Esophagus squamous epithelium (tissue), 5 donors: ENCODE measurements around the gene NMNAT3. TPM values are rescaled to one million over a fixed set of nuclear protein-coding genes. Genes with fewer than 3 reads are reported as not detected.

Source experiments
- DNase-seq: peaks from one replicate; lab custom pipeline; 2025; lab: John Stamatoyannopoulos, UW
- H3K27ac ChIP-seq, 4 donors: fragments of 200-600 bp; sonication (generic); one replicate each; pipeline ENCODE4 v1.5.1; 2016 to 2019; ENCODE audit warnings: mild to moderate bottlenecking in 1 of 4
- H3K27me3 ChIP-seq, 4 donors: fragments of 200-600 bp; sonication (generic); 1 replicate in 3 of 4; 2 replicates in 1 of 4; pipeline versions ENCODE4 v1.5.1 to v1.6.0; 2017 to 2021; ENCODE audit warnings: antibody characterized with exemption in 1 of 4
- H3K36me3 ChIP-seq, 3 donors: fragments of 200-600 bp; sonication (generic); one replicate each; pipeline ENCODE4 v1.5.1; 2016 to 2019
- H3K4me1 ChIP-seq, 3 donors: fragments of 200-600 bp; sonication (generic); one replicate each; pipeline ENCODE4 v1.5.1; 2017 to 2019
- H3K4me3 ChIP-seq, 4 donors: fragments of 200-600 bp; sonication (generic); 1 replicate in 3 of 4; 2 replicates in 1 of 4; pipeline ENCODE4 v1.5.1; 2016 to 2019; ENCODE audit warnings: mild to moderate bottlenecking in 2 of 4, moderate library complexity in 1 of 4
- H3K9me3 ChIP-seq, 3 donors: fragments of 200-600 bp; sonication (generic); one replicate each; pipeline ENCODE4 v1.5.1; 2016 to 2019
- CTCF ChIP-seq, 6 experiments: fragments of 450-650 bp in 4 of 6; fragments of 200-600 bp in 2 of 6; sonication (generic) in 2 of 6; IDR thresholded peaks; one replicate each; pipeline ENCODE4 v1.5.1; 2016 to 2019; ENCODE audit warnings: antibody characterized with exemption in 6 of 6, mild to moderate bottlenecking in 4 of 6, moderate library complexity in 4 of 6
- POLR2A ChIP-seq, 4 donors: fragments of 450-650 bp; IDR thresholded peaks; one replicate each; pipeline ENCODE4 v1.6.1; 2017; ENCODE audit warnings: antibody characterized with exemption in 4 of 4, mild to moderate bottlenecking in 4 of 4, moderate library complexity in 3 of 4
- WGBS, 2 donors: methylation state at CpG; one replicate each; pipeline ENCODE4 v1.1.5; 2018; 5-methylcytosine and 5-hydroxymethylcytosine counted together
- intact Hi-C: fragments of 100-400 bp; cut with DNase I; formaldehyde crosslinking; loops from one replicate; pipeline ENCODE4 v1.15.0; 2022
- total RNA-seq, 4 donors: library from RNA; depleted of rRNA; stranded (reverse); fragments of >200 nt; gene quantifications; one replicate each; pipeline ENCODE4 v1.1.0, GENCODE V29; 2016
- donor health status: DM: yes; HTN: yes; CAD: no.

NMNAT3 gene
- total RNA-seq, 4 donors from 2014 or later: 7.6 to 11.6 (median 9.4) TPM

- DNase-seq: no peak
- intact Hi-C loops: no loop called here
- Histone ChIP-seq H3K27ac (peak overlapping the region; percentile 48 to 74 (median 60)), H3K4me3 (no peak overlapping the region), H3K4me1 (peaks cover 26 to 68% (median 33%) of the 10 kb centered on the region in 3 donors), H3K27me3 (peaks cover 0 to 4% (median 0%) of the 10 kb centered on the region in 4 donors), H3K36me3 (no peaks in the 10 kb centered on the region), H3K9me3 (no peaks in the 10 kb centered on the region)
- TF ChIP-seq POLR2A (IDR thresholded peaks at IDR 0.05): no peak
- TF ChIP-seq CTCF (IDR thresholded peaks at IDR 0.05): no peak
- 29 to 34% methylated on average over 10 to 15 of the region's 15 CpGs for WGBS, 2 donors
These were observed 143.9 kb downstream of the NMNAT3 start for GRCh38 chr3:139533781-139534454.

GRCh38 chr3:139532976-139533375 lies 144.8 kb downstream of the NMNAT3 start:
- Histone ChIP-seq H3K27me3 (no peaks in the 10 kb centered on the region), H3K4me1 (peaks cover 26 to 68% (median 36%) of the 10 kb centered on the region in 3 donors), H3K36me3 (no peaks in the 10 kb centered on the region), H3K27ac (peak overlapping the region in 3 of 4 donors; percentile 8 to 70 (median 24)), H3K9me3 (no peaks in the 10 kb centered on the region), H3K4me3 (no peak overlapping the region)
- DNase-seq: no peak
- TF ChIP-seq POLR2A (IDR thresholded peaks at IDR 0.05) (no peak), CTCF (IDR thresholded peaks at IDR 0.05) (no peak)
- intact Hi-C loops: no loop called here
- WGBS, 2 donors: 49 to 66% methylated on average over 5 to 7 of the region's 7 CpGs

- no peak for TF ChIP-seq POLR2A (IDR thresholded peaks at IDR 0.05)
- TF ChIP-seq CTCF (IDR thresholded peaks at IDR 0.05): no peak
- Histone ChIP-seq H3K36me3 (no peaks in the 10 kb centered on the region), H3K4me3 (no peak overlapping the region), H3K9me3 (no peaks in the 10 kb centered on the region), H3K27ac (no peak overlapping the region), H3K4me1 (peaks cover 21 to 62% (median 35%) of the 10 kb centered on the region in 3 donors), H3K27me3 (no peaks in the 10 kb centered on the region)
- intact Hi-C loops: no loop called here
- no peak for DNase-seq
- 58 to 67% methylated on average over 1 to 2 of the region's 2 CpGs for whole genome bisulfite sequencing, 2 donors
These were observed 147.1 kb downstream of the NMNAT3 start for GRCh38 chr3:139530717-139531116.

GRCh38 chr3:139529662-139530061 lies 148.1 kb downstream of the NMNAT3 start:
- Histone ChIP-seq H3K36me3 (no peaks in the 10 kb centered on the region), H3K9me3 (no peaks in the 10 kb centered on the region), H3K4me3 (no peak overlapping the region), H3K27ac (no peak overlapping the region), H3K27me3 (no peaks in the 10 kb centered on the region), H3K4me1 (peaks cover 10 to 52% (median 25%) of the 10 kb centered on the region in 3 donors)
- DNase-seq: no peak
- no peak for TF ChIP-seq POLR2A (IDR thresholded peaks at IDR 0.05)
- intact Hi-C loops: no loop called here
- 78 to 82% methylated on average over 4 of the region's 4 CpGs for WGBS, 2 donors

- peak overlapping the region in 3 of 4 donors; percentile 33 to 58 (median 51) for H3K27ac ChIP-seq
- no peaks in the 10 kb centered on the region for H3K36me3 ChIP-seq
- TF ChIP-seq POLR2A (IDR thresholded peaks at IDR 0.05) (no peak), CTCF (IDR thresholded peaks at IDR 0.05) (no peak)
- H3K4me1 ChIP-seq: peaks cover 4 to 44% (median 17%) of the 10 kb centered on the region in 3 donors
- no peak for DNase-seq
- H3K27me3 ChIP-seq: no peaks in the 10 kb centered on the region
- WGBS, 2 donors: 23 to 55% methylated on average over 3 of the region's 3 CpGs
- H3K9me3 ChIP-seq: no peaks in the 10 kb centered on the region
- H3K4me3 ChIP-seq: no peak overlapping the region
- intact Hi-C loops: no loop called here
These were observed 148.8 kb downstream of the NMNAT3 start for GRCh38 chr3:139528924-139529323.
